GM21360 (cell line): ENCODE measurements around the gene HGS.

Source experiments
- ATAC-seq: cut with Tn5 transposase; IDR thresholded peaks from one replicate; pipeline ENCODE4 v1.9.1; 2021; ENCODE audit warnings: mild to moderate bottlenecking, moderate library complexity; ENCODE audit not compliant: unreplicated experiment

HGS gene

GRCh38 chr17:81683208-81683583, 615 bp upstream of the HGS start:
- ATAC-seq: peak; percentile 20

- peak; percentile 6 for ATAC-seq
Measured at GRCh38 chr17:81684442-81684911, 666 bp downstream of the HGS start.

DNA sequence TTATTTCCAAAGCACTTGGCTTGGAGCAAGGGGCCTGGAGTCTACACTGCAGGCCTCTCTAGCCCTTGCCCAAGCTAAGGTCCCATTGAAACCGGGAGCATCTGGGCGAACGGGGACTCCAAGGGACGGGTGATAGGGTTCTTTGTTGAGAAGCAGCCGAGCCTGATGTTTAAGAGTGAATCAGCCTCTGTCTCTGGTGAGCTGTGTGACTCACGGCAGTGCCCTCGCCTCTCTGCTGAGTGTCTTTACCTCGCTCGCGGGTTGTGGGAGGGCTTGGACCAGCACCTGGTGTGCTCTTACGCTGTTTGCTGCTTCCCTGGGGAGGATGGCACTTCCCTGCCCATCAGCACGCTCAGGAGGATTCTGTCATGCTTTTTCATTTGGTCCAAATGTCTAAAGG, 1.3 kb downstream of the HGS start:
- no peak for ATAC-seq

DNA sequence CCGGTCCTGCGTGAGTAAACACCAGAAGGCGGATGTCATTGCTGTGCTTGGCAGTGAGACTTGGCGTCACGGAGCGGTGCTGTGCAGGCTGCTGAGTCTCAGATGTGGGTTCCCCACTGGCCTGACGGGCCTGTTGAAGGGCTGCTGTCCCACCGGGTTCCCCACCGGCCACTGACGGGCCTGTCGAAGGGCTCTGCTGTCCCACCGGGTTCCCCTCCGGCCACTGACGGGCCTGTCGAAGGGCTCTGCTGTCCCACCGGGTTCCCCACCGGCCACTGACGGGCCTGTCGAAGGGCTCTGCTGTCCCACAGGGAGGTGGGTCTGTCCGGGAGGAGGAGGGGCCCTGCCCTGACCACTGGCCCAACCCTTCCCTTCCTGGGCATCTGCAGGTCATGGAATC, 2.8 kb downstream of the HGS start:
- ATAC-seq: no peak

DNA sequence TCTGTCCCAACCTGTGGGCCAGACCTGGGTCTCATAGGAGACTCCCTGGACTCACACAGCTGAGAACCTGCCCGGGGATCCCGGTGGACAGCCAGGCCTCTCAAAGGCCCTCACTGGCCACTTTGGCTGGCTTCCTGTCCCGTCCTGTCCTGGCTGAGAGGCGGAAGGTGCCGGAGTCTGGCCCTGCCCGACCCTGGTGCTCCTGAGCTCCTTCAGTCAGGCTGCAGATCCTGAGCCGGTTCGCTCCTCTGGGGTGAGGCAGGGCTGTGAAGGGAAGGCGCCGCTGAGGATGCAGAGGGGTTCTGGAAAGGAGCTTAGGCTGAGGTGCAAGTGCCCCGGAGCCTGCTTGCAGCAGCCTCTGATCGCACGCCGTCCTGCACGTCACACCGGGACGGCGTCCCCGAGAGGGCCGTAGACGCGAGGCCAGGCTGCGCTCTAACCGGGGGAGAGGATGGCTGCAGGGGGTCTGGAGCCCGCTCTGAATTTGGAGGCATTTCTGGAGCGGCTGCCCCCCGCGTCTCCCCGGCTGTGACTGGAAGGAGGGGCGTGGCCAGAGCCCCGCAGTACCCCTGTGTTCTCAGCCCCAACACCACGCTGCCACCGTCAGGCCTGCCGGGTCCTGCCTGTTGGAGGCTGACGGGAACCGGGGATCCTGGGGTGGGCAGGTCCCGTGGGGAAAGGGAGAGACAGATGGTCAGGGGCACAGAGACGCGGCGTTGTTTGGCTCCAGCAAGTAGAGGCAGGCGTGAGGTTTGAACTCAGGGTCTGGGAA, 4.1 kb downstream of the HGS start:
- no peak for ATAC-seq

- ATAC-seq: no peak
Measured at GRCh38 chr17:81688616-81689015, 4.8 kb downstream of the HGS start.

- no peak for ATAC-seq
Measured at GRCh38 chr17:81690066-81690465, 6.3 kb downstream of the HGS start.

DNA sequence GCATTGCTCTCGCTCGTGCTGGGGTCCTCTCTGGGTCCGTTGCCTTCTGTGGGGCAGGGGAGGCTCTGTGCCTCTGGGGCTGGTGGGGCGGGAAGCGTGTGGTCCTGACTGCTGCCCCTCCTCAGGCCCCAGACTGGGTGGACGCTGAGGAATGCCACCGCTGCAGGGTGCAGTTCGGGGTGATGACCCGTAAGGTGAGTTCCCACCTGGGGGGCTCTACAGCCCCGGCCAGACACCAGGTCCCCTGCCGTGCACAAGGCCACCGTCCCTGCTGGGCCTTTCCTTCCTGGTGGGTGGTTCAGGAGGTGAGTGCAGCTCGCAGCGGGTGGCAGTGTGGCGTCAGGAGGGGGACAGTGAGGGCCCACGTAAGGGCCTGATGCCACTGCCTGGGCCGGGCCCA, 6.7 kb downstream of the HGS start:
- no peak for ATAC-seq

GRCh38 chr17:81691196-81691595, 7.4 kb downstream of the HGS start:
- no peak for ATAC-seq

DNA sequence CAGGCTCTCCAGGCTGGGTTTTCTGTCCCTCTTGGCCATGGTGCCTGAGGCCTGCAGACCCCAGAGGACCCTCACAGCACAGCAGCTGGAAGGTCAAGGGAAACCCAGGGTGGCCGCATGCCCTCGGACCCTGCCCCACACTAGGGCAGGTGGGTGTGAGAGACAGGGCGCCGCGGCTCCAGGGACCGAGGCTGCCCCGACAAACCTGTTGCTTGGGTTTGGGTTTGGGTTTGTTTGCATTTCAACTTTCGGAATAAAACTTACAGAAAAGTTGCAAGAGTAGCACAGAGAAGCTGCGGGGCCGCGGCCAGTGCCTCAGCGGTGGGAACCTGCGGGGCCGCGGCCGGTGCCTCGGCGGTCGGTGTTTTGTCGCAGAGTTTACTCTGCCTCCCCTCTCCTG, 7.8 kb downstream of the HGS start:
- no peak for ATAC-seq

- no peak for ATAC-seq
Measured at GRCh38 chr17:81693509-81694210, 9.8 kb downstream of the HGS start.

- ATAC-seq: no peak
Measured at GRCh38 chr17:81694810-81695209, 11.0 kb downstream of the HGS start.

DNA sequence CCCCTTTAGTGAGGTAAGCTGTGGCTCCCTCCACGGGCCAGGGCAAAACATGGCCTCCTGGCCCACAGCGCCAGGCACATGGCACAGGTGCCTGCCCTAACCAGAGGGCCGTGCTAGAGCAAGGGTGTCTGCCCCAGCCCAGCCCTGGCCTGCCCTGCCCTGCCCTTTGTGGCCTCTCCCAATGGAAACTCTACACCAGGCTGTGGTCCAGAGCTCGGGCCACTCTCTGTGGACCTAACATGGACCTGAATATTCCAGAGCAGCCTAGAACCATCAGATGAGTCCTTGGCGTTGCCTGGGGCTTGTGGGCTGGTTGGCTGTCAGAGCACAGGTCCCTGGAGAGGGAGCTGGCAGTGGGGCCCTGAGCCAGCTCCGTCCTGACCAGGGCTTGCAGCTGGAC, 11.4 kb downstream of the HGS start:
- no peak for ATAC-seq

DNA sequence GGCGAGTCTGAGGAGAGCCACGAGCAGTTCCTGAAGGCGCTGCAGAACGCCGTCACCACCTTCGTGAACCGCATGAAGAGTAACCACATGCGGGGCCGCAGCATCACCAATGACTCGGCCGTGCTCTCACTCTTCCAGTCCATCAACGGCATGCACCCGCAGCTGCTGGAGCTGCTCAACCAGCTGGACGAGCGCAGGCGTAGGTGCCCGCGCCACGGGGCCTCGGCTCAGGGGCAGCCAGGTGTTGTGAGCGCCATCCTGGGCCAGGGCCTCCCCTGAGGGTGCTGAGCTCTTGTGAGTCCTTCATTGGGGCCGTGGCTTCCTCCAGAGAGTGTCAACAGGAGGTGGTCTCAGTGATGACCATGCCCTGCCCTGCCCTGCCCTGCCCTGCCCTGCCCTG, 12.0 kb downstream of the HGS start:
- ATAC-seq: no peak

DNA sequence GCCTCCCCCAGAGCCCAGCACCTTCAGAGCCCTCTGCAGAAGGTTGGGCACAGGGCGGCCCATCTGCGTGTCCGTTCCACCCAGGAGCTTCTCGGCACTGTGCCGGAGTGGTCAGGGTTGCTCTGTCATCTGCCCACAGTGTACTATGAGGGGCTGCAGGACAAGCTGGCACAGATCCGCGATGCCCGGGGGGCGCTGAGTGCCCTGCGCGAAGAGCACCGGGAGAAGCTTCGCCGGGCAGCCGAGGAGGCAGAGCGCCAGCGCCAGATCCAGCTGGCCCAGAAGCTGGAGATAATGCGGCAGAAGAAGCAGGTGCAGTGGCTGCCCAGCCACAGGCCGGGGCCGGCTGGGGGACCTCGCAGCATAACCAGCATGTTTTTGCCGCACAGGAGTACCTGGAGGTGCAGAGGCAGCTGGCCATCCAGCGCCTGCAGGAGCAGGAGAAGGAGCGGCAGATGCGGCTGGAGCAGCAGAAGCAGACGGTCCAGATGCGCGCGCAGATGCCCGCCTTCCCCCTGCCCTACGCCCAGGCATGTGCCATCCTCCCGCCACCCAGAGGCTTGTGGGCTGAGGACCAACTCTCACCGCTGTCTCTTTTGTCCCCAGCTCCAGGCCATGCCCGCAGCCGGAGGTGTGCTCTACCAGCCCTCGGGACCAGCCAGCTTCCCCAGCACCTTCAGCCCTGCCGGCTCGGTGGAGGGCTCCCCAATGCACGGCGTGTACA, 12.6 kb downstream of the HGS start:
- no peak for ATAC-seq

DNA sequence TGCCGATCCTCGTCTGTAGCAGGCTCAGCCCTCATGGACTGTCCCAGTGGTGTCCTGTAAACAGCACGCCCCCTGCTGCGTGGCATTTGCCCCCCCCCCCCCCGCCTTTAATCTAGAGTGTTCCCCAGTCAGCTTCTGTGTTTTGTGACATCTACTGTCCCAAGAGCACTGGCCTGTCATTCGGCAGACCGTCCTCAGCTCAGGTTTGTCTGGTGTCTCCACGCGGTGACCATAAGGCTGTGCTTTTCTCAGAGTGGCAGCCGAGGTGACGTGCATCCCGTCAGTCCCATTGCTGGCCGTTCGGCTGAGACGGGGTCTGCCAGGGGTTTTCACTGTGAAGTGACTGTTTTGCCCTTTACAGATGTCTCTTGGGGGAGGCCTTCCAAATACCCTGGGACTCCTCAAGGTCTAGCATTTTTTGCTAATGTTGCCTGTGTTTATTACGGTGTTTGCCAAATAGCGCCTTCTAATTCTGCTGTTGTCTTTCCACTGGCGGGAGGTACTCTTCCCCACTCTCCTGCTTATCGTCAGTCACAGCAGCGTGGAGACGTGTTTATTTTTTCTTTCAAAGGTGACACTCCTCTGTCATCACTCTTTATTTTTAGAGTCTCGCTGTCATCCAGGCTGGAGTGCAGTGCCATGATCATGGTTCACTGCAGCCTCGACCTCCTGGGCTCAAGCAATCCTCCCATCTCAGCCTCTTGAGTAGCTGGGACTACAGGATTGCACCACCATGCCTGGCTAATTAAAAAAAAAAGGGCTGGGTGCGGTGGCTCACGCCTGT, 13.6 kb downstream of the HGS start:
- no peak for ATAC-seq

- ATAC-seq: no peak
Measured at GRCh38 chr17:81700353-81701287, 16.8 kb downstream of the HGS start.

- no peak for ATAC-seq
Measured at GRCh38 chr17:81701288-81702071, 17.7 kb downstream of the HGS start.
